GM18519 (cell line): ENCODE results near the gene DHRS4.
"Not testable (repeated sequence)": the region's sequence is repeated elsewhere in the genome, so short reads cannot be mapped to it uniquely, and the experiment has no call there.

Experiments used
- ATAC-seq: cut with Tn5 transposase; IDR thresholded peaks from one replicate; pipeline ENCODE4 v1.9.1; 2021; ENCODE audit warnings: mild to moderate bottlenecking, moderate library complexity; ENCODE audit not compliant: unreplicated experiment, low FRiP score

DHRS4 gene

GRCh38 chr14:23939607-23940326 lies 13.8 kb upstream of the DHRS4 start:
- no peak for ATAC-seq

DNA sequence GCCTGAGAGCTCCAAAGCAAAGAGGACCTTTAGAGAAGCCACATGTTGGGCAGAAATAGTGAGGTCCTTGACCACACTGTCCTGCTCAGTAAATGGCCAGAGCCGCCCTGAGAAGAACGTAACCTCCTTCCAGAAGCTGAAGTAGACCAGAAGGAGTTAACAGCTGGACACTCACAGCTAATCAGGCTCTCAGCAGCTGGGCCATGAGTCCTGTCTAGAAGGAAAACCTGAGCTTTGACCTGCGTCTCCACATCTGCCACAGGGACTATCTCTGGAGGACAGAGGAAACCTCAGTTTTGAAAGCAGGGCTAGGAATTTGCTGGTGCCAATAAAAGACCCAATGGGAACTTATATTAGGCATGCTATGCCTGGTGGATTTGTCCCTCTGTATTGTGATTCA lies 12.3 kb upstream of the DHRS4 start:
- ATAC-seq, result no peak

GRCh38 chr14:23941669-23942068 lies 11.9 kb upstream of the DHRS4 start:
- ATAC-seq, result no peak

GRCh38 chr14:23942587-23942986 lies 11.0 kb upstream of the DHRS4 start:
- no peak for ATAC-seq

- ATAC-seq, result not testable (repeated sequence)
Observed at GRCh38 chr14:23949069-23949468, 4.5 kb upstream of the DHRS4 start.

- no peak for ATAC-seq
Observed at GRCh38 chr14:23950411-23951135, 3.0 kb upstream of the DHRS4 start.

DNA sequence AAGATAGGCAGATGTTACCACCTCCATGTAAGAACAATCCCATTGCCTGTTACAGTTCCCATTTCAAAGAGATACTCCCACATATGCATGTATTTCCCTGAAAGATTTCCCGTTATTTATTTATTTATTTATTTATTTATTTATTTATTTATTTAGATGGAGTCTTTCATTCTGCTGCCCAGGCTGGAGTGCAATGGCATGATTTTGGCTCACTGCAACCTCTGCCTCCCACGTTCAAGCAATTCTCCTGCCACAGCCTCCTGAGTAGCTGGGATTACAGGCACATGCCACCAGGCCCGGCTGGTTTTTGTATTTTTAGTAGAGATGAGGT lies 2.5 kb upstream of the DHRS4 start:
- not testable (repeated sequence) for ATAC-seq

DNA sequence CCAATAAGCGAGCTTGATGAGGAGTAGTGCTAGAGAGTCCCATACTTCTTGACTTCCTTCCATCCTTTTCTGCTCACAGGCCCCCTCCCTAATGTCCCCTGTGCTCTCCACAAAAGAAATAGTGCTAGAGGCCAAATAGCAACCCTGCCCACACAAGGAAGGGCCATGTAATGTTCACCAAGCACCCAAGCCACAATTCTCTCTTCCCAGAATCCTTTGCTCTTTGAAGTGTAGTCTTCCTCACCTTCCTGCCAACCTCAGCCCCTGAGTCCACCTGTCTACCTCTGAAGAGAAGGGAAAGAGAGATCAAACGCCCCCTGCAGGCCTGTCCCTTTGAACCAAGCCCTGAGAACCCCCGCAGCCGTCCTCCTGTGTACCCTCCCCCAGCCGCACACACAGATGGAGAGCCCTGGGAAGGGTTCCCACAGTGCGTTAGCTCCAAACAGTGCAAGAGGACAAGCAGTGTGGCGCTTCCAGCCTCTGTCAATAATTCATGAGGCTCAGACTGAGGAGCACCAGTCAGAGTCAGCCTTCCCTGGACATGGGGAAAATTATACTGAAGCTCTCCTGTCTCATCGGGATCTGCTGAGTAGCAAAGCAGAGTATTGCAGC lies 1.9 kb upstream of the DHRS4 start:
- no peak for ATAC-seq

DNA sequence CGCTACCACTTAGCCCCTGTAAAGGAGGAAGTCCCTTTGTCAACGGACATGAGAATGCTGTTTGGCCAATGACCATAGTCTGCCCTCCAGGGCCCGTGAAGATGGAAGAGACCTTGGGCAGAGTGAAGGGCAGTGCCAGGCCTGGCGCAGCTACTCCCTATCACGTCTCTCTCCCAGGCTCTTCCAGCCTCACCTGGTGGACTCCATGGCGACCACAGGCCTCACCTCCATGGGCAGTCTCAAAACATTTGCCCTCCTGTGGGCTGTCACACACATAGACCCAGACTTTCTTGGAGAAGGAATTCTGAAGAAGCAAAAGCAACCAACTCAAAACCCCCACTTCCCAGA lies 480 bp upstream of the DHRS4 start:
- not testable (repeated sequence) for ATAC-seq

DNA sequence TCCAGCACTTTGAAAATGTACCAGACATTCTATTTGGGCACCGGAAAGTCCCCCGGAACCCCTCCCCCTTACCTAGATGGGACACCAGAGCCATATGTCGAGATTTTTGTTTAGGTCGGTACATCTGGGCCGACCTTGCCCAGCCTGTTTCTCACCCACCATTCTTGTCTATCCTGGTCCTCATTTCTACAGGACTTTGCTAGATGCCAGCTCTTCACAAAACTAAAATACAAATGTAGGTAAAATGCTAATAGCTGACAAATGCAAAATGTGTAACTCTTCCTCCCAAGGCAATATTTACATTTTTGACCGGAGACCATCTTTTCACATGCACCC lies 677 bp downstream of the DHRS4 start:
- ATAC-seq, result peak; percentile 13

DNA sequence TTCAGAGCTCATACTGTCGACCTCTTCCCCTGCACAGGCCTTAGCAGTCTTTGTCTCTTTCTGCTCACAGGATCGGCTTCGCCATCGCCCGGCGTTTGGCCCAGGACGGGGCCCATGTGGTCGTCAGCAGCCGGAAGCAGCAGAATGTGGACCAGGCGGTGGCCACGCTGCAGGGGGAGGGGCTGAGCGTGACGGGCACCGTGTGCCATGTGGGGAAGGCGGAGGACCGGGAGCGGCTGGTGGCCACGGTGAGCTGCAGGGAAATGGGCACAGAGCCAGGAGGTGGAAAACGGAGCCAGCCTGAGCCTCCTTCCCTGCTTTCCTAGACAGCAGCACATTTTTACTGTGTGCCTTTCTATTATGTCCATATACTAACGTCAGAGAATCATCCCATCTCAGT lies 1.4 kb downstream of the DHRS4 start:
- ATAC-seq, result not testable (repeated sequence)

GRCh38 chr14:23955811-23956210 lies 2.2 kb downstream of the DHRS4 start:
- not testable (repeated sequence) for ATAC-seq

DNA sequence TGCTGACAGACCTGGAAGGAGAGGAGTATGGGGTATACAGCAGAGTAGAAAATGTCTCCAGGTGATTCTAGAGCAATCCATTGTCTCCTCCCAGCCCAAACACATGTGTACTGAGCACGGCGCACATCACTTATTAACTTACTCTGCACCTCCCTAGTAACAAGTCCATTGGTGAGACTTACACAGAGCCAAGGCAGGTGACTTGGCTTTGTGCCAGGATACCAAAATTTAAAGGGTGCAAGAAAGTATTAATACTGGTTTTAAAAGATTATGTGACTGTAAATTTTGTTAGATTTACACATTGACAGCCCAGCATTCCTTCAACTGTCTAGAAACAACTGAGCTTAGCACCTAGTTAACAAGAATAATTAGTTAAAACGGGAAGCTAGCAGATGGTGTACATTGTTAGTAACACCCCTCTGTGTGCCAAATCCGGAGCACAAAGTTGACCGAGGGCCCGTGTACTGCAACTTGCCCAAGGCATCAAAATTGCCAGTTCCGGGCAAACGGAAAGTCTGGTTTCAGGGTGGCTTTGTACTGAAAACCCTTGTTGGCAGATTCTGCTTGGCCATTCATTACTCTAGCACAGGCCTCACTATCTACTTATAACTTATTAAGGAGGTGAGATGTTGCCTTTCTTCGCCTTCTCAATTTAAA lies 4.5 kb downstream of the DHRS4 start:
- not testable (repeated sequence) for ATAC-seq

DNA sequence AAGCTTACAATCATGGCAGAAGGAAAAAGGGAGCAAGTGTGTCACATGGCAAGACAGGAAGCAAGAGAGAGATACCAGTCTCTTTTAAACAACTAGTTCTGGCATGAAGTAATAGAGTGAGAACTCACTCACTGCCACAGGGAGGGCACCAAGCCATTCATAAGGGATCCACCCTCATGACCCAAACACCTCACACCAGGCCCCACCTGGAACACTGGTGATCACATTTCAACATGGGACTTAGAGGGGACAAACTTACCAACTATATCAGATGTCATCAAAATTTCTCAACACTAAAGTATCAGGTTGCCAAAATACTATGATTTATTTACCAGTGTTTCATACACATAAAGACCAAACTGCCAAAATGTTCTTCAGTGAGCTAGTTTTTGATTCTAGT lies 7.3 kb downstream of the DHRS4 start:
- not testable (repeated sequence) for ATAC-seq

DNA sequence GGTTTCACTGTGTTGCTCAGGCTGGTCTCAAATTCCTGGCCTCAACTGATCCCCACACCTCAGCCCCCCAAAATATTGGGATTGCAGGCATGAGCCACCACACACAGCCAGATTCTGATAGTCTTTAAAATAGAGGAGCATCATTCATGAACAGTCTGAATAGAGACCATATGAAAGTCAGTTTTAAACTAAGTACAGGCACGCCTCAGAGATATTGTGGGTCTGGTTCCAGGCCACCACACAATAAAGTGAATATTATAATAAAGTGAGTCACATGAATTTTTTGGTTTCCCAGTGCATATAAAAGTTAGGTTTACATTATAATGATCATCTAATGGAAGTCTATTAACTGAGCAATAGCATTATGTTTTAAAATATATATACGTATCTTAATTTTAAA lies 8.1 kb downstream of the DHRS4 start:
- not testable (repeated sequence) for ATAC-seq

- not testable (repeated sequence) for ATAC-seq
Observed at GRCh38 chr14:23969130-23969480, 15.5 kb downstream of the DHRS4 start.

DNA sequence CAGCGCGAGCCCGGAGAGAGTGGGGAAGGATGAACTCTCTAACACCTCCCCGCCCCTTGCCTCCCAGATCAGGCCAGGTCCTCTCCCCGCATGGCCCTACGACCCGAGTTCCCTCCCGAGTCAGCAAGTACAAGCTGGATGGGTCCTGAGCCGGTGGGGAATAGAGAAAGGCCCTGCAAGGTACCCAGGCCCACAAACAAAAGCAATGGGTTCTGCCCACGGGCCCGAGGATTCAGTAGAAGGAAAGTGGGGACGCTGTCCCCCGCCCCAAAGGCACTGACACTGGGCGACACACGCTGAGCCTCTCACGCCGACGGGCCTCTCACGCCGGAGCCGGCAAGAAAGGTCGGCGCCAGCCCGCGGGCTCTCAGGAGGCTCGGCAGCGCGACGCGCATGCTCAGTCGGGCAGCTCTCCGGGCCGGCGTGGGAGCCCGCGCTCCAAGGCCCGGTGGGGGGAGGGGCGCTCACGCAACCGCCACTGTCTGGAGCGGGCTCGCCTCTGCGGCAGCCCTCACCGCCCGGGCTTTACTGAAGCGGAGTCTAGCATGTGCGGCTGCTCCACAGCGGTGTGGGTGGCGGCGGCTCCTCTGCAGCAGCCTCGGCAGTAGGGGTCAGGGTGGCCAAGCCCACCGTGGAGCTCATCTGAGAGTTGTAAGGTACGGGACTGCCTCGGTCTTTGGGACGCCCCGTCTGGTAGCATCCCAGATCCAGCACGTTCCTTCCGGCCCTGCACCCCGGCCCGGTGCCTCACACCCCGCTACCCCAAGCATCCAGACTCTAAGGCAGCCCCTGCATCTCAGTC lies 16.1 kb downstream of the DHRS4 start:
- peak; percentile 82 for ATAC-seq

DNA sequence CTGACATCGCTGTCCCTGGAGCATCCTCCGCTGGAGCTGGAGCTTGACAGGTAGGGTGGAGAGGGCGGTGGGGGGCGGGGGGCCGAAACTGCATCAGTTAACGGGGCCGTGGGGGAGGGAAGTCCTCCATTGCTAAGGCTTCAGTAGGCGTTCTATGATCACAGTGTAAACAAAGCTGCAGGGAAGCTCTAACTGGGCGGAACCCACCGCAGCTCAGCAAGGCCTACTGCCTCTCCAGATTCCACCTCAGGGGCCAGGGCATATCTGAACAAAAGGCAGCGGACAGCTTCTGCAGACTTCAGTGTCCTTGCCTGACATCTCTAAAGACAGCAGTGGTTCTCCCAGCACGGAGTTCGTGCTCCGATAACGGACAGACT lies 16.7 kb downstream of the DHRS4 start:
- ATAC-seq, result not testable (repeated sequence)

DNA sequence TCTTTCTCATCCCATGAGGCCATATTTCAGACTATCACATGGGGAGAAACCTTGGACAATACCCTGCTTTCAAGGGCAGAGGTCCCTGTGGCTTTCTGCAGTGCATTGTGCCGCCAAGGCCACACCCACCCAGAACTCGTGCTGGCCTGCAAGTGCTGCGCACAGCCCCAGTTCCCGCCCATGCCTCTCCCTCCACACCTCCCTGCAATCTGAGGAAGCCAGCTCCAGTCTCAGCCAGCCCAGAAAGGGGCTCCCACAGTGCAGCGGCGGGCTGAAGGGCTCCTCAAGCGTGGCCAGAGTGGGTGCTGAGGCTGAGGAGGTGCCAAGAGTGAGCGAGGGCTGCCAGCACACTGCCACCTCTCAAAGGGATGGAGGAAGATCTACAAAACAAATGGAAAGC lies 19.6 kb downstream of the DHRS4 start:
- ATAC-seq, result not testable (repeated sequence)

DNA sequence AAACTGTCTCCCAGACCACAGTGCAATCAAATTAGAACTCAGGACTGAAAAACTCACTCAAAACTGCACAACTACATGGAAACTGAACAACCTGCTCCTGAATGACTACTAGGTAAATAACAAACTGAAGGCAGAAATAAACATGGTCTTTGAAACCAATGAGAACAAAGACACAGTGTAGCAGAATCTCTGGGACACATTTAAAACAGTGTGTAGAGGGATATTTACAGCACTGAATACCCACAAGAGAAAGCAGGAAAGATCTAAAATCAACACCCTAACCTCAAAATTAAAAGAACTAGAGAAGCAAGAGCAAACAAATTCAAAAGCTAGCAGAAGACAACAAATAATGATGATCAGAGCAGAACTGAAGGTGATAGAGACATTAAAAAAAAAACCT lies 20.5 kb downstream of the DHRS4 start:
- not testable (repeated sequence) for ATAC-seq

GRCh38 chr14:23977208-23977607 lies 23.6 kb downstream of the DHRS4 start:
- ATAC-seq, result not testable (repeated sequence)
